Body of pancreas (tissue), 4 donors: ENCODE measurements around the gene TMEFF2.

Experiments used
- POLR2A ChIP-seq, 3 donors: fragments of 450-650 bp; IDR thresholded peaks; one replicate each; pipeline ENCODE4 v1.6.1; 2016; ENCODE audit warnings: antibody characterized with exemption in 3 of 3, mild to moderate bottlenecking in 2 of 3
- TF ChIP-seq, protein P1 (sequence below), 7 experiments: fragments of 450-650 bp in 4 of 7; fragments of 200-600 bp in 3 of 7; sonication (generic) in 3 of 7; IDR thresholded peaks; one replicate each; pipeline ENCODE4 v1.5.1; 2016 to 2019; ENCODE audit warnings: antibody characterized with exemption in 7 of 7

DNA sequence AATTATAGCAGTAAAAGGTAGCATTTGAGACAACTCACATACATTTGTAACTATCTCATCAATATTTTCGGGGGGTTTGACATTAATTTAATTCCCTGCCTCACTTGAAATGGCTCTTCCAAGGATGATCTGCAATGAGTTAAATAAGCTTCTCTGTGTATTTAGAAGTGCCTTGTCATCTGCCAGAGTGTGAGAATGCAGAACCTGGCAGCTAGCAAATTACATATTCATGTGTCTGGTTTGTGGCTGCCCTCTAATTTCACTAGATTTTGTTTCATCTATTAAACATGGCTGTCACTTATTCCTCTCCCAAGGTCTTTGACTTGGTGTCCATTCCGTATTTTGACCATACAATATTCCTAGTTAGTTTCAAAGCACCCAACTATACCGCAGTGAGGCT, 189.5 kb downstream of the TMEFF2 start:
- no peak for TF ChIP-seq POLR2A (IDR thresholded peaks at IDR 0.05)
- TF ChIP-seq, protein P1, sequence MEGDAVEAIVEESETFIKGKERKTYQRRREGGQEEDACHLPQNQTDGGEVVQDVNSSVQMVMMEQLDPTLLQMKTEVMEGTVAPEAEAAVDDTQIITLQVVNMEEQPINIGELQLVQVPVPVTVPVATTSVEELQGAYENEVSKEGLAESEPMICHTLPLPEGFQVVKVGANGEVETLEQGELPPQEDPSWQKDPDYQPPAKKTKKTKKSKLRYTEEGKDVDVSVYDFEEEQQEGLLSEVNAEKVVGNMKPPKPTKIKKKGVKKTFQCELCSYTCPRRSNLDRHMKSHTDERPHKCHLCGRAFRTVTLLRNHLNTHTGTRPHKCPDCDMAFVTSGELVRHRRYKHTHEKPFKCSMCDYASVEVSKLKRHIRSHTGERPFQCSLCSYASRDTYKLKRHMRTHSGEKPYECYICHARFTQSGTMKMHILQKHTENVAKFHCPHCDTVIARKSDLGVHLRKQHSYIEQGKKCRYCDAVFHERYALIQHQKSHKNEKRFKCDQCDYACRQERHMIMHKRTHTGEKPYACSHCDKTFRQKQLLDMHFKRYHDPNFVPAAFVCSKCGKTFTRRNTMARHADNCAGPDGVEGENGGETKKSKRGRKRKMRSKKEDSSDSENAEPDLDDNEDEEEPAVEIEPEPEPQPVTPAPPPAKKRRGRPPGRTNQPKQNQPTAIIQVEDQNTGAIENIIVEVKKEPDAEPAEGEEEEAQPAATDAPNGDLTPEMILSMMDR (IDR thresholded peaks at IDR 0.05) = no peak
